Upper lobe of right lung (tissue), 1 donor: ENCODE data around the gene PTMS. TPM values are rescaled to one million over a fixed set of nuclear protein-coding genes. Genes with fewer than 3 reads are reported as not detected.

Experiments
- ATAC-seq: fragments of 200-7000 bp; cut with Tn5 transposase; one replicate; pipeline ENCODE4 v1.9.1; 2020; ENCODE audit warnings: mild to moderate bottlenecking, moderate library complexity
- DNase-seq: peaks from one replicate; pipeline ENCODE4 v3.0.0-alpha.2; 2020
- H3K27ac ChIP-seq: fragments of 200-600 bp; one replicate; pipeline ENCODE4 v1.8.0; 2022
- H3K27me3 ChIP-seq: fragments of 200-600 bp; one replicate; pipeline ENCODE4 v1.8.0; 2022; ENCODE audit warnings: mild to moderate bottlenecking
- H3K36me3 ChIP-seq: fragments of 200-600 bp; one replicate; pipeline ENCODE4 v1.8.0; 2022
- H3K4me1 ChIP-seq: fragments of 200-600 bp; one replicate; pipeline ENCODE4 v1.8.0; 2022
- H3K4me3 ChIP-seq: fragments of 200-600 bp; one replicate; pipeline ENCODE4 v1.8.0; 2022; ENCODE audit warnings: mild to moderate bottlenecking
- H3K9me3 ChIP-seq: fragments of 200-600 bp; one replicate; pipeline ENCODE4 v1.8.0; 2022
- CTCF ChIP-seq: fragments of 200-600 bp; IDR thresholded peaks from one replicate; pipeline ENCODE4 v1.8.0; 2022; ENCODE audit warnings: antibody characterized with exemption
- intact Hi-C: fragments of 100-400 bp; cut with DNase I; formaldehyde crosslinking; loops from one replicate; pipeline ENCODE4 v1.11.0; 2022
- total RNA-seq: library from RNA; stranded (reverse); fragmentation: NEBNext Ultra II Directional; extraction: Animal tissue kit (Norgen Biotek cat#: 25700); gene quantifications from one replicate; pipeline ENCODE4 v1.2.1, GENCODE V29; 2021
- donor health status: DM: no; HTN: yes; CAD: no; lungs with severe emphysema.

PTMS gene
- total RNA-seq, 1 donor from 2014 or later = 323 TPM

GRCh38 chr12:6754411-6754810 is 11.8 kb upstream of the PTMS start:
- intact Hi-C loops = no loop called here
- no peaks in the 10 kb centered on the region for H3K27me3 ChIP-seq
- H3K27ac ChIP-seq = peak overlapping the region; percentile 93
- TF ChIP-seq CTCF = no peak
- peaks cover 26% of the 10 kb centered on the region for H3K36me3 ChIP-seq
- DNase-seq (no peak), ATAC-seq (no peak)
- H3K9me3 ChIP-seq = no peaks in the 10 kb centered on the region
- peaks cover 14% of the 10 kb centered on the region for H3K4me1 ChIP-seq
- no peak overlapping the region for H3K4me3 ChIP-seq

GRCh38 chr12:6757028-6757690 is 9.0 kb upstream of the PTMS start:
- ATAC-seq (no peak), DNase-seq (no peak)
- no peaks in the 10 kb centered on the region for H3K27me3 ChIP-seq
- no peak overlapping the region for H3K27ac ChIP-seq
- H3K4me1 ChIP-seq = peaks cover 8% of the 10 kb centered on the region
- no peaks in the 10 kb centered on the region for H3K36me3 ChIP-seq
- no peak overlapping the region for H3K4me3 ChIP-seq
- TF ChIP-seq CTCF = no peak
- intact Hi-C loops = no loop called here
- no peaks in the 10 kb centered on the region for H3K9me3 ChIP-seq

- ATAC-seq (no peak), DNase-seq (no peak)
- Histone ChIP-seq H3K9me3 (no peaks in the 10 kb centered on the region), H3K4me1 (peaks cover 10% of the 10 kb centered on the region), H3K27ac (no peak overlapping the region), H3K36me3 (no peaks in the 10 kb centered on the region), H3K4me3 (no peak overlapping the region), H3K27me3 (no peaks in the 10 kb centered on the region)
- intact Hi-C loops = no loop called here
- TF ChIP-seq CTCF = no peak
Observed at GRCh38 chr12:6758506-6759095, 7.6 kb upstream of the PTMS start.

- no peak for ATAC-seq
- H3K4me3 ChIP-seq = no peak overlapping the region
- no peak for TF ChIP-seq CTCF
- no peak for DNase-seq
- no peaks in the 10 kb centered on the region for H3K9me3 ChIP-seq
- H3K4me1 ChIP-seq = peaks cover 10% of the 10 kb centered on the region
- intact Hi-C loops = no loop called here
- H3K27me3 ChIP-seq = no peaks in the 10 kb centered on the region
- no peaks in the 10 kb centered on the region for H3K36me3 ChIP-seq
- no peak overlapping the region for H3K27ac ChIP-seq
Observed at GRCh38 chr12:6759741-6760140, 6.4 kb upstream of the PTMS start.

GRCh38 chr12:6763380-6763779 is 2.8 kb upstream of the PTMS start:
- Histone ChIP-seq H3K27me3 (no peaks in the 10 kb centered on the region), H3K27ac (peak overlapping the region; percentile 79), H3K4me3 (peak overlapping the region; percentile 75), H3K9me3 (no peaks in the 10 kb centered on the region), H3K4me1 (peaks cover 27% of the 10 kb centered on the region), H3K36me3 (no peaks in the 10 kb centered on the region)
- ATAC-seq (no peak), DNase-seq (no peak)
- intact Hi-C loops = no loop called here
- TF ChIP-seq CTCF = no peak
